GM21528 (cell line): ENCODE measurements around the gene ETV5.

Experiments used
- ATAC-seq: cut with Tn5 transposase; IDR thresholded peaks from one replicate; pipeline ENCODE4 v1.9.1; 2021; ENCODE audit warnings: mild to moderate bottlenecking, moderate library complexity; ENCODE audit not compliant: unreplicated experiment, low FRiP score

The ETV5 gene

DNA sequence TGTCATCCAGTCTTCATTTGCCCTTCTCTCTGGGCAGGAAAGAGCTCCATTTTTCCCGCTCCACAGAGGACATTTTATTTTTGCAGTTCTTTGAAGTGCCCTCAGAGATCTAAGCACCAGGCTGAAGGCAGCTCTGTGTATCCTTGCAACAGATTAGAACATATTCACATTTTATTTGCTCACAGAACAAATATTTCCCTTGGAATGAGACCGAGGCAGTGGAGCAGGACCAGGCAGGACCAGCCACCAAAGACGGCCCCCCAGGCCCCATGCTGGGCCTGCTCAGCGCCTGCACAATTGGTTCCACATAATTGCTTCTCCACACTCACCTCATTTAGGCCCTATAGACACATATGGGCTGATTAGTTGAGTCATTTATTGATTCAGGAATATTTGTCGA is 15.7 kb upstream of the ETV5 start:
- ATAC-seq = no peak

DNA sequence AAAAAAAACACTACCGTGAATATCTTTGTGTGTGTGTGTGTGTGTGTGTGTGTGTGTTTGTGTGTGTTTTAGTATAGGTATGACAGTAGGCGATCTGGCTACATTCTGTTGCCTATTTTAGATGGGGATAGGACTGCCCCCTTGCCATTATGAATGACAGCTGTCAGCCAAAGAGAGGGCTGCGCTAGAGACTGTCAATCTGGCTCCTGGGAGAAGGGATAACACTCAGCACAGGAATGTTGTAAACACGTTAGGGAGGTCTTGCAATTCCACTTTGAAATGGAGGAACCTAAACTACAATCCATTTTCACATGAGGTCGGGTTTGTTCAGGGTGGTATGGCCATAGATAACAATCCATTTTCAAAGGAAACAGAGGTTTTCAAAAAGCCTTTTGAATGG is 14.1 kb upstream of the ETV5 start:
- no peak for ATAC-seq

DNA sequence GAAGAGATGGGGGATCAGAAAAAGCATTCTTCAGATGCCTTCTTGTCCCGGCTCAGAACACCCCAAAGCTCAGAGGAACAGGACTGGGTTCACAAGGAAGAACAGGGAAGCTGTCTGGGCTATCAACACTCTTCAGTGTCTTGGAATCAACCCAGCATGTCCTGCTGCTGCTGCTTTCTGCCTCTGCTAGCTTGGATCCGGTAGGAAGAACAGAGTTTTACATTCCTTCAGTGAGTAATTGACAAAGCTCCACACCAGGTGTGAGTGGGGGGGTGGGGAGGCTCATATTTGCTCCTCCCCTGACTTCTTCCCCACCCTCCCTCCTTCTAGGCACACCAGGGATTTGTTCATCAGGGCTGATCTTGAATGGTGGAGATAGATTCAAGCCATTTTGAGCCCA is 13.1 kb upstream of the ETV5 start:
- ATAC-seq = no peak

DNA sequence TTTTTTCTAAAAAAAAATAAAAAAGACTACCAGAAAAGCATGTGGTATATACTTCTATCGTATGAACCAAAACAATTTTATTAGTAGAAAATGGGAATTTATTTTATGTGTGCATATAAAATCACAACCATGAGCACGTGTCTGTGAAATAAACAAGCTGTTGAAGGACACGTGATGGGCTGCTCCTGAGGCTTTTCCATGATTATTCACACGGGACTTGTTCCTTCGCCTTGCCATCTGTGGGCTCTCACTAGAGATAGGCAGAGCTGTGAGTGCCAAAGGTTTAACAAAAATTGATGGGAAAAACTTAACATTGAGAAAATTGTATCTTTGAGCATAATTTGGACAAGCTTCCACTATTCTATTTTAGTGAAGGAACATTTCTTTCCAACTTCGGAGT is 12.4 kb upstream of the ETV5 start:
- no peak for ATAC-seq

DNA sequence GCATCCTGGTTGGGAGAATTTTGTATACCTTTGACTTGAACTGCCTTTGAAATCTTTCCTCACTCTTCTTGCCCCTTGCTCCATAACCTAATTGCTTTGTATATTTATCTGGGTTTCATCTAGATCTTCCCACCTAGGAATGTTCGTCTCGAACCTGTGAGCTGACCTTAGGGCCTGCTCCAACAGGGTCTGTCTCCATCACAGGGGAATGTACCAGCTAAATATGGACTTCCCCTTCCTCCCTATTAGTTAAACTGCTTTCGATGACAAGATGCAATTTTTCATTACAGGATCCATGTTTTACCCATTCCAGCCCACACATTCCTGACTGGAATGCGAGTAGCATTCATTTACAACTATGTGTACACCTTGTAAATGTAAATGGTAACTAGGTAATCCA is 10.6 kb upstream of the ETV5 start:
- no peak for ATAC-seq

DNA sequence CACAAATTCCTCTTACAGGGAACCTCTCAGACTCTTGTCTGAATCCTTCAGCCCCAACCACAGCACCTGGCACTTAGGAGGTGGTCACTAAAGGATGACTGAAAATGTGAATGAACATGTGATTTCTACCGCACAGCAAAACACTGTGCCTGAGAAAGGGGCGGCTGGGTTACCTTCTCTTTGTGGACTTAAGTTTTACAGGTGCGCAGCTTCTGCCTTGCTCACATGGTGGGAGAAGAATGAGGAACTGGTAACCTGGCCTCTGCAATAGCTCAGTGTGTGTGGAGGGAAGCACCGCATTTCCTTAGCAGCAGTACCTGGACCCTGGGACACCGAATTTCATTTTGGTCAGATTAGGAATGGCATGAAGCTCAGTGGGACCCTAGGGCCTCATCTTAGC is 9.8 kb upstream of the ETV5 start:
- ATAC-seq = no peak

GRCh38 chr3:186117521-186118134 is 8.7 kb upstream of the ETV5 start:
- no peak for ATAC-seq

DNA sequence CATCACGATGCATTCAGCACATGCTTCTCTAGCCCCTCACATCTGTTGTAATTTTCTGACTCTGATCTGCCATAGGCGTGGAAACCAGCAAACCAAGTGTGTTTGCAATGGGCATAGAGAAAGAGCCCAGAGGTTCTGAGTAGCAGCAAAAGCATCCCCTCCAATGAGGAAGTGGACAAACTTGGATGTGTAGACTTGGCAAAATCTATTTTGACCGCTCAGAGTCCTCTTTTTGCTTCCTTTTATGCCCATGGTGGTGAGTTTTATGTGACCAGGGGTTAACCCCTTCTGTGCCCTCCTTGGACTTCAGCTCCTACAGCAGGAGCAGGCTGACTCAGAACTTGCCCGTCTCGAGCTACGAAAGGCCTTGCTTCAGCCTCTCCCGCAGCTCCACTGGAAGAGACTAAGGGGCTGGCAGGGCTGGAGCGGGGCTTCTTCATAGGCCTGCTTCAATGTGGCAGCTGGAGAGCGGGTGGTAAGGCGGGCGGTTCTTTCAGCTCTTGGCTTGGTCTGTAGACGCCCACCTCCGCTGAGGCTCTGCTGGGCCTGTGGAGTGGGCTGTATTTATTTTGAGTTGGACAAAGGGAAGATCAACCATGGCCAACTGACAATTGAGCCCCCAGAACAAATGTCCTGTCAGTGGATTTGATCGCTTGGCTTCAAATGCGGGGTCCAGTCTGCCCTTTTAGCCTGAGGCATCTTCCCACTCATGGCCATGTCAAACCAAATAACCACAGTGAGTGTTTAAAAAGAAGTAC is 6.5 kb upstream of the ETV5 start:
- ATAC-seq = no peak

DNA sequence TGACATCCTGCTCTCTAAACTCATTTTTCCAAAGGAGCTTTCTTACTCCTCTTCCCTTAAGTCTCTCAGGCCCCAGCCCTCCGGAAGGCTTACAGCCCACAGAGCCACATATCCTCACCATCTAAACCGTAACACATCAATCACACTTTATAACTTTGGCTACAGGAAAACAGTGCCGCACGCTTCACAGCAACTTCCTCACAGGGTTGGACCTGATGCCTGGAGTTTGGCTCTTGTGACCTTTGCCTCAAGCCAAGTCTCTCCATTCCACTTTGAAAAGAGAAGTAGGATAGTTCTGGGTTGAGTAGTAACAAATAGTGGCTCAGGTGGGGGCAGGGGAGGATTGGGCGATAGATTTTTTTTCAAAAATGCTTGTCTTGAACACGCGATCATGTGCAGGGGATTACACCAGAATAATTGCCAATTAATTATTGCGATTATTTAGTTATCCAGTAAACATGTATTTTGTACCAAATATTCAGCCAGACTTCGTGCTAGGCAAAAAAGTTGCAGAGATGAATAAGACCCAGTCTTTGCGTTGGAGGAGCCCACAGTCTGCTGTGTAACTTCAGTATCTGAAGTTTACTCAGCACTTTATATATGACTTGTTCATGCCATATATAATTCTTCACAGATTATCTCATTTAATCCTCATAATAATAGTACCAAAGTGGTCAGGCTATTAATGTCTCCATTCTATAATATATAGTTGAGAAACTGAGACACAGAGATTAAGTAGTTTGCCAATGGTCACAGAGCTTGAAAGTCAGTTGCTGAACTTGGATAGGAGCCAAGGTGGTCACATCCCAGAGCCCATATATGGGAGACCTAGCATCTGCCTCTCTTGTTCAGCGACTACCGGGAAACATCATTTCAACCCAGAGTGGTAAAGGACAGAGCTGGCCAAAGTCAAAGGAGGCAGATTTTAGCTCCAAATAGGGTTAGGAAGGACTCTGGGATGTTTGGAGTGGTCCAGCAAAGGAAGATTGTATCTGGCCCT is 2.4 kb upstream of the ETV5 start:
- no peak for ATAC-seq

DNA sequence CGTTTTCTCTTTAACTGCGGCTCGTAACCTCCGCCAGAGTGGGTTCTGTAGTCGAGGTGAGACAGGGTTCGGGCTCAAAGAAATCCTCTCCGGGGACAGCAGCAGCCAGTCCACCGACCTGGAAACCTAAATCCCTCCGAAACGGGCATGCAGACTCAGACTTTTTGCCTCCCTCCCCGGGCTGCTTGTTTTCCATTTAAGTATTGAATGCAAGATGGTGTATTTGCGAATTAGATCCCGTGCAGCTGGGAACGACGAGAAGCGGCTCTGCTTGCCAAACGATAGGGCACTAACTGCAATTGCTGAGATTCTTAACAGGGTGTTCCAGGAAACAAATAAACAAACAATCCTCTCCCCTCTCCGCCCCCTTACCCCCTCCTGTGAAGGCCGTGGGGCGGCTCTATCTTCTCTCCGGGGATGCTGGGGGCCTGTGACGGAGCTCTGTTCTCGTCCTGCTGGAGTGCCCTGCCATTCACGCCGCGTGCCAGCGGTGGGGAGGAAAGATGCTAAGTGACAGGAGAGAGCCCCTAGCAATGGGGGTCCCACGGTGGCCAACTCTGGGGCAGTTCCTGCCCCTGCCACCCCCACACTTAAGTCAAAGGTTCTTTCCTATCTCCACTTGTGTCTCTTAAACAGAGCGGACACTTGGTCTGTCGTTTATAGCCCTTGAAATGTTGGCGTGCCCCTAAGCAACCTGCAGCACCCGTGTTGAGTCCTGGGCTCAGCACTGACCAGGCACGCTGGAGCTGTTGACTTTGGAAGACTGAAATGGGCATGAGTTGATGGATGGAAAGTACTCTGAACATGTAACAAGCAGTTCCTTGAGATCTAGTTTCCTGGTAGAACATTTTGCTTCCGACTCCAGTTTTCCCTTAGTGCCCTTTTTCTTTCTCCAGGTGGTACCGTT is 1.3 kb upstream of the ETV5 start:
- ATAC-seq = no peak

GRCh38 chr3:186108106-186108940 is 566 bp downstream of the ETV5 start:
- ATAC-seq = no peak

DNA sequence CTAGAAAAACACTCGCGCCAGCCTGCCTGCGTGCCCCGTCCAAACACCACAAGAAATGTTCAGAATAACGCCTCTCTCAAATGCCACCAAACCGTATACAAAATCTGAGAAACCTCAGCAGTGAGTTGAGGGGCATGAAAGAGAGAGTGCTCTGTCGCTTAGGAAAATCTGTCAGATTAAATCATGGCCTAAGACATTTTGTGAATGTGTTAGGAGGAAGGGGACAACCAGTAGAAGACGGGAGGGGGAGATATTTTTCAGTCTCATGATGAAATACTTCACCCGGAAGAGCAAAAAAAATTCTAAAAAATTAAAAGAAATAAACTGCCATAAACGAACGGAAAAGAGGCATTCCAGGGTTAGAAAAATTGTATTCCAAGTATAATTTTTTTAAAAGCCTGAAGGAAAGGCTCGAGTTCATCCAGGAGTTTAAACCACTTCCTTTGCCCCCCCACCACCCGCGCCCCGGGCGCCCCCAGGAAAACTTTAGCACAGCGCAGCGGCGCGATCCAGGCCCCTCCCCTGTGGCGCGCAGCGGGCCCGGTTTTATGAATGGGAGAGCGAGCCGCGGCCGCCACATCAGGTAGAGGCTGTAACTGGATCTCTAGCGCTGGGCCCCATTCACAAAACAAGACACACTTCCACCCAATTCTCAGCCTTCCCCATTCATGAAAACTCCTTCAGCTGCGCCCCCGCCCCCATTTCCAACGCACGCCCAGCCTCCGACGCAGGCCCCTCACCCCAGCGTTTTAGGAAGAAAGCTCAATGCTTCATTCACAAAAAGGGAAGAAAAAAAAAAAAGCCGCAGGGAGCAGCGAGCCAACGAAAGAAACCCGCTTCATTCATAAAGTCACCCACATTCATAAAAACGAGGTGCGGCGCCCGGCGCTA is 1.4 kb downstream of the ETV5 start:
- ATAC-seq = no peak

DNA sequence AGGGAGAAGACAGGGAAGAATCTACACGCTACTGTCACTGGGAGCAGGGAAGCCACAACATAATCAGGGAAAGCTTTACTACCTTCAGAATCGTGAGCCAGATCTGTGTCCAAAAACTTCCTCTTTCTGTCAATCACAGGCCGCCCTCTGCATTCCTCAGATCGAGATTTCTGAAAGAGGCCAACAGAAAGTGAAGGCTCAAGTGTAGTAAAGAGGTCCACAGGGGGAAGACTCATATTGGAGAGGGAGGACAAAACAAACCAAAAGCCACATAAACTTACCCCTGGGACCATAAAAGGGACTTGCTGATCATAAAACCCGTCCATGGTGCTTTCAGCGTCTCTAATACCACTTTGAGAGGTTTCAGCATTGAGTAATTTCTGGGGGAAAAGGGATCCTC is 3.3 kb downstream of the ETV5 start:
- no peak for ATAC-seq

GRCh38 chr3:186102687-186103086 is 6.2 kb downstream of the ETV5 start:
- no peak for ATAC-seq

- no peak for ATAC-seq
These were observed 8.5 kb downstream of the ETV5 start for GRCh38 chr3:186100398-186100797.

GRCh38 chr3:186099178-186099577 is 9.7 kb downstream of the ETV5 start:
- no peak for ATAC-seq

DNA sequence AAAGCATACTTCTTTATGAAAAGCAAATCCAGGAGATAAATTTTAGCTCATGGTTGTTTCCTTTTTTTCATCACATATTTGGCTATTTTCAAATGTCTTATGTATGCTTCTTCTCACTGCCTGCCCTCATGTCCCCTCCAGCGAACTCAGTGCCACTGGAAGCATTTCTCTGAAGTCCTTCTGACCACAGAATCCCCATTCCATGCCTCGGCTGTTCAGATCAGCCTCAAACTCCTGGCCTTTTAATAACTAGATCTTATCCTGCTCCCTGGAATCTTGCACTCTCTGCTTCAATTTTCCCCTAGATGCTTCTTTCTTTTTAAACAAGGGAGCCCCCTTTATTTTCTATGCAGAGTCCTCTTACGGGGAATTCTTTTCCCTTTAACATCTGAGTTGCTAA is 10.1 kb downstream of the ETV5 start:
- ATAC-seq = no peak

- ATAC-seq = no peak
These were observed 11.0 kb downstream of the ETV5 start for GRCh38 chr3:186097663-186098451.
